HG02763 (cell line): Measurements from ENCODE around the gene C2orf66.

Source experiments
- ATAC-seq: cut with Tn5 transposase; IDR thresholded peaks from one replicate; pipeline ENCODE4 v1.9.1; 2021; ENCODE audit warnings: mild to moderate bottlenecking, moderate library complexity; ENCODE audit not compliant: unreplicated experiment

Gene C2orf66

DNA sequence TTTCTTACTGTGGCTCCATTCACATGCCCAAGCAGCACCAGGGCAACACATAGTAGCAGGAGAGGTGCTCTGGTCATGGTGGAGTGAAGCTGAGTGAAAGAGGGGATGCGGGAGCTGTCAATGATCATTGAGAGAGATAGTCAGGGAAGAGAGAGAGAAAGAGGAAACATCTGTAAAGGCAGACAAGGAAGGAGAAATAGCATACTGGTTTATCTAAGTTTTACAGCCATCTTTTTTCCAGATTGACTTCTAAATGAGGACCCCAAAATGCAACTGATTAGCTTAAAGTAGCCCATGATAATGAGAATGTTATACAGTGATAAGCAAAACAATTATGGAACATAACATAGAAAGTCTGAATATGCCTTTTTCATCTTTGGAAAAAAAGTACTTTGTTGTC is at the start of gene C2orf66:
C2orf66 (minus strand) TSS at position 96 of the 400 bp plus-strand sequence; CDS start at position 77, 19 bp downstream.
- ATAC-seq, result no peak

DNA sequence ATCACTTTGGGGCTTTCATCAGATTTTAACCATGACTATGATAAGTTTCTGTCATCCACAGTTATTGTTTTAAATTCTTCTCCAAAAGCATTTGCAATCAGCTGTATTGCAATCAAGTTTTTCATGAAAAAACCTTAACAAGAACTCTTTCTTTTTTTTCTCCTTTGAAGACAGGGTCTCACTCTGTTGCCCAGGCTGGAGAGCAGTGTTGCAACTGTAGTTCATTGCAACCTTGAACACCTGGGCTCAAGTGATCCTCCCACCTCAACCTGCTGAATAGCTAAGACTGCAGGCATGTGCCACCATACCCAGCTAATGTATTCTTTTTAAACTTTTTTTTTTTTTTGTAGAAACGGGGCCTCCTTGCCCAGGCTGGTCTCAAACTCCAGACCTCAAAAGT is 45.5 kb upstream of the C2orf66 start:
- ATAC-seq, result no peak

DNA sequence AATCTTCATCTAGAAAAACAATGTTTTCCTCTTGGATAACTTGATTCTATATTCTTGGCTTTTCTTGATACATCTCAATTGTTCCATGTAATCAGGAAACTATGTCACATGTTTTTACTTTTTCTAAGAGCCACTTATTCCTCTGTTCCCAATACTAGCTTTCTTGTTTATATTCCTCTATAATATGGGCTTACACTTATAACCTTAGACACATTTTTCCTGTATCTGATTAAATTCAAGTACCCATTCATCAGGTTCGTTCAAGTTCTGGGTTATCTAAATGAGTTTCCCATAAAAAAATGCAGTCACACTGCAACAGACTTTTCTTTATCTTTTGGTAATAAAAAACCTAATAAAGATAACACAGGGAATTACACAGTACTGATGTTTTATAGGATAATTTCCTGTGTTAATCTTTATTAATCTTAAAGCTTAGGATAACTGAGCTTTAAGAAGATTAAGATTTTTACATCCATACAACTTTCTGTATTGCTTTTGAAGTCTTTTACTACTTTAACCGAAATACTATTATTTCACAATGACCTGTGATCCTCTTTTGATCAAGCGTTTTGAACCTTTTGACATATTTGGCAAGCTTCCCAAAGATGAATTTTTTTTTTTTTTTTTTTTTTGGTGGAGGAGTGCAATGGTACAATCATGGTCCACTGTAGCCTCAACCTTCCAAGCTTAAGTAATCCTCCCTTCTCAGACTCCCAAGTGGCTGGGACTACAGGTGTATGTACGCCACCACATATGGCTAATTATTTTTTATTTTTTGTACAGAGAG is 44.3 kb upstream of the C2orf66 start:
- no peak for ATAC-seq

DNA sequence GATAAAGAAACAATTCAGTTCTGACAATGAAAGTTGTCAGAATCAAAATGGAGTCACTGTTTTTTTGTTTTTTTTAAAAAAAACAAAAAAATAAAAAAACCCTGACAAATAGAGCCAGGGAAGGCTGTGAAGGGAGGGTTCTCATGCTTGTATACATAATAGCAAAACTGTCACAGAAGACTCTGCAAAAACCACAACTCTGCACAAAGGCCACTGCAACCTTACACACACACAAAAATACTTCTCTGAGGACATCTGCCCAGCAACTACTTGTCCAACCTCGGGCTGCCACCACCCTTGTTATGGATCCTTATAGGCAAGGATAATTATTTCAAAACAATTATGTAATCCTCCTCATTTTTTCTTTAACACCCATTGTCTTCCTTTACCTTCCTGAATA is 41.9 kb upstream of the C2orf66 start:
- ATAC-seq, result no peak

DNA sequence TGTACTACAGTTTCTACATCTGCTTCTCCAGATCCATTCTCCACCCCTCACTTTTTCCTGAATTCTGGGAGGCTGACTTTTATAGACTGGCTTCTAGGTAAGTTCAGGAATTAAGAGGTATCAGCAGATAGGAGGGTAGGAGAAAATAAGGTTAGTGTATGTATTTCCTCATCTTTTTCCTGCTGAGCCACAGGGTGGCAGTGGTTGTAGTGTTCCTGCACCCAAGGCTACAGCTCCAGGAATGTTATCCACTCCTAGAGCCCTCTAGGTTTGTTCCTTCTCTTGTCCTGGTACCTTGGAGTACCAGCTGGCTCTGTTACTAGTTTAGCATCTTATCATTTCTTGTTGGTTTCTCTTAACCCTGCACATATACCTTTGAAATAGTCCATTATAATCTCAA is 40.7 kb upstream of the C2orf66 start:
- ATAC-seq, result no peak

DNA sequence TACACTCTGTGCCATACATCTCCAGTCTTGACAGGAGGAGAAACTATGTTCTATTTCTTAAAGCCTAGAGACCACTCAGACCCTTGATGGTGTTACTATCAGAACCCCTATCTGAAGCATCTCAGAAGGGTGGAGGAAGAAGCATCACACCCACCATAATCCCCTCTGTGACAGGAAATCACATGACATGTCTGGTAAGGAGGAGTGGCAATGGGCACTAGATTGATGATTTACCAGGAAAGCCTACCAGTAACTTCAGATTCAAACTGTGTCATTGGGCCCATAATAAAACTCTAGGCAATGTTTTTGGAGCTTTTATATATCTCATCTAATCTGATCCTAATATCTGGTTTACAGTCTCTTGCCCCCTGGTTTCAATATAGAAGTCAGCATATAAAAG is 37.1 kb upstream of the C2orf66 start:
- no peak for ATAC-seq

DNA sequence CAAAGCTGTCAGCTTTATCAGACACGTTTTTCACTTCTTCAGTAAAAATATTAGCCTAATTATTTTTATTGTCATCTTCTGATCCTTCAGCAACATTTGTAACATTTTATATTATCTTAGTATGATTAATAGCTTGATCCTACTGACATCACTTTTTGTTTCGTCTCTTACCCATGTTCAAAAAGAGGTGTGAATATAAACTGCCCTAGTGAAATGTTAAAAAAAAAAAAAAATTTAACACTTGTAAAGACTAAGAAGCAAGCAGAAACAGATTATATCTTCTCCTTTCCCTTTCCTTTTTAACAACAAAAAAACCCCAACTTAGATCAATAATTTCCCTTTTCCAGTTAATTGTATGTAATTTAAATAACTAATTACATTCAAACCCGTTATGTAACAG is 36.2 kb upstream of the C2orf66 start:
- ATAC-seq, result no peak

DNA sequence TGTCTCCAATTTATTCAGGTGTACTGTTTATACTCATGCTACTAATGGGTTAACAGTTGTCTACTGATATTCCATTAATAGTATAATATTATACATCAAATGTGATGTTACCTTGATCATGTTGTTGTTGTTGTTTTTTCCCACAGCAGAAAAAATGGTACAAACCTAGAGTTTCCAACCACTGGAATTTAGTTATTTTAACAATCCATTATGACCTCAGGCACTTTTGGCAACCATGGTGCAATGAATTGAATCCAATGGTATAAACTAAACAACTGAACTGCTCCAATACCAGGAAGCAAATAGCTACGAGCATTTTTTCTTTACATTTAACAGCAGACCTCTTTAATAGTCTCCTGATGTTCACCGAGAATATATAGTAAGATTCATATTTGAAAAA is 31.0 kb upstream of the C2orf66 start:
- no peak for ATAC-seq

DNA sequence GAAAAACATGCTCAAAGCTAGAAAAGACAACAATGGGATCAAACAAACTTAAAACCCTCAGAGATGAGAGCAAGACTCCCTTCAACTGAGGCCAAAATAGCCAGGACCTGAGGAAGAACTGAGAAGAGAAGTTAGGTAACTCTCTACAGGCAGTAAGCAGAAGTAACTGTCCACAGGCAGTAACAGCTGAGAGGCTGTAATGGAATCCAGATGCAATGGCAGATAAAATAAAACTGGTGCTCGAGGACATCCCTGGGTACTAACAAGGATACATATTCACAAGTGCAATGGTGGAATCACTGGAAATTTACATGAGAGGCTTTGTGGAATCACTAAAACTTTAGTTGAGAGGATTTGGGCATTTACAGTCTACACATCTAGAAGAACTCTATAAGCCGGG is 30.4 kb upstream of the C2orf66 start:
- no peak for ATAC-seq

DNA sequence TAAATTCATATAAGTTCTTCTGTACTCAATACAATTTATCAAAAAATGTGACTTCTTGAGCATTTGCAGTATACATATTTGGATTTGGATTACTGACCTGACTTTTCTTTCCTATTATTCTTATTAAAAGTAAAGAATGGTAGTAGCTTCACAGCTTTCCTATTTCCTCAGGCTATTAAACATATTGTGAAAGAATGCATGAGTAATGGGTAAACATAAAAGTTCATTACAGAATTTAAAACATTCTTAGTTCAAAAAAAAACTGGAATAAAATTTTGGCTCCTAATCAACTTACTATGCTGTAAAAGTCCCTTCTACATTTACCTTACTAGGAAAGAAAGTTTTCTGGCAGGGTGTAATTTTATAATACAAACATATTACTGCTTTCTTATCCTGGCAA is 27.3 kb upstream of the C2orf66 start:
- no peak for ATAC-seq

DNA sequence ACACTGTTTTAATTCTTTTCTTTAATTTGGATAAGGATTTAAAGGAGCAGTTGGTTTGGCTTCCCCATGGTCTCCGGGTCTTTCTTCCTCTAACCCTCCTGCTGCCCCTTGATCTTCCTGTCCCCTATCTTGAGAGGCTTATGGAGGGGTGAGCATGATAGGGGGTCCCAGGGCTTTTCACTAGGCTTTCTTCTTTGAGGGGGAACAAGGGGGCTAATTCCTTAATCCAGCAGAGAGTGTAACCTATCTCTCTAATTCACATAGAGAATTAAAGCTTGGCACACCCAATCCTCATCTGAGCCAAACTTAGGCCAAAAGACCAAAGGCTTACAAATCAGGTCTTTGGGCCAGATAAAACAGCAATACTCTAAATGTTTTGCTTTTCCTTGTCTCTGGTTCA is 21.5 kb upstream of the C2orf66 start:
- no peak for ATAC-seq

DNA sequence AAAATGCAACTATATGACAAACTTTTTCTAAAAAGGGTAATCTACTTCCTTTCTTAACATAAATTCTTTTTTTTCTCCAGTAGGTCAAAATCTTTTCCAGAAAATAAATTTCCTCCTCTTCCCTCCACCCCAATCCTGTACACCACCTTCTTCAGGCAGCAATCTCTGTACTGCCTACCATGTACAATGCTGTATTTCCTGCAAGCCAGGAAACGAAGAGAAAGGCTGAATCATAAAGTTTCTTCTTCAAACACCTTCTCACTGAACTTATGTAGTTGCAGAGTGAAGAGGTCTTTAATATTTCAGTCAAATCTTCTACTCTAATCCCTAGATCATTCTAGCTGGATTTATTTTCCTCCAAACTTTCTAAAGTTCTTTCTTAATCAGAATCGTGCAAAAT is 18.2 kb upstream of the C2orf66 start:
- ATAC-seq, result no peak

DNA sequence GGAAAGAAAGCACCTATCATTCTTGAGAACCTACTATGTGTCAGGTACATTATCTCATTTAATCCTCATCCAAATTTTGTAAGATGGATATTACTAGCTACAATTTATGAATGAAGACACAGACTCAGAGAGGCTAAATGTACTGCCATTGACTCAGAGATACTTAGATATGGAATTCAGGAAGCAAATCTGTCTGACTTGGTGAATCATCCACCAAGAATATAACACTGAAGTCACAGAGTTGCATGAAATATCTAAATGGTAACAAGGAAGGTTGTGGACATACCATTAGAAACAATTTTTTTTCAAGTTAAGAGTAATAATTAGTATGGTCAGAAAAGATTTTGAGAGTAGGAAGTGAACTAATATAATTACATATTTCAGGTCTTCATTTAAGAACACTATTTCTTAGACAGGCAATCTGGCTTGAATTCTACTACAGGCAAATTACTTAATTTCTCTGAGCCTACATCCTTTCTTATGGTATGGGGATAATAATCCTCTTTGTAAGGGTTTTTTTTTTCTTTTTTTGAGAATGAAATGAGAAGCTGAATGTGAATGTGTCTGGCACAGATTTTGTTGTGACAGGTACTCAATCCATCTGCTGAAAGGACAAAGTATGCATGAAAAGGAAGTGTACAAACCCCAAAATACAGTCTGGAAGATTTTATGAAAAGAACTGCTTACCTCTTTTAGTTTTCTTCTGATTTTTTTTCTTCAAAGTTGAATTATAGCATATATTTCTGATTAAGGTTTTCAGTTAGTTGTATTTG is 14.8 kb upstream of the C2orf66 start:
- no peak for ATAC-seq

DNA sequence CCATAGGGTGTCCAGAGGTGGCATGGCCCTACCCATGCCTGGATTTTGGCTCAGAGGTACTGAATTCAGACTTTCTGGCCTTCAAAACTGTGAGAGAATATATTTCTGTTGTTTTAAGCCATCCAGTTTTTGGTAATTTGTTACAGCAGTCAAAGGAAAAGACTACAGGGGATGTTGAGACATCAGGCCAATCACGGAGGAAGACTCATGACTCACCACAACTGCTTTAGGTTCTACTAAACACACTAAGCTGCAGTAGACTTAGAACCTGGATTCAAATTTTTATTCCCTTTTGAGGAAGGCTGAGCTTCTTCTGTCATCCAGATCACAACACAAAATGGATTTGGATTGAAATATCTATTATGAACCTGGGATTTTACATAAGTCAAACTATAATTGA is 12.0 kb upstream of the C2orf66 start:
- no peak for ATAC-seq

DNA sequence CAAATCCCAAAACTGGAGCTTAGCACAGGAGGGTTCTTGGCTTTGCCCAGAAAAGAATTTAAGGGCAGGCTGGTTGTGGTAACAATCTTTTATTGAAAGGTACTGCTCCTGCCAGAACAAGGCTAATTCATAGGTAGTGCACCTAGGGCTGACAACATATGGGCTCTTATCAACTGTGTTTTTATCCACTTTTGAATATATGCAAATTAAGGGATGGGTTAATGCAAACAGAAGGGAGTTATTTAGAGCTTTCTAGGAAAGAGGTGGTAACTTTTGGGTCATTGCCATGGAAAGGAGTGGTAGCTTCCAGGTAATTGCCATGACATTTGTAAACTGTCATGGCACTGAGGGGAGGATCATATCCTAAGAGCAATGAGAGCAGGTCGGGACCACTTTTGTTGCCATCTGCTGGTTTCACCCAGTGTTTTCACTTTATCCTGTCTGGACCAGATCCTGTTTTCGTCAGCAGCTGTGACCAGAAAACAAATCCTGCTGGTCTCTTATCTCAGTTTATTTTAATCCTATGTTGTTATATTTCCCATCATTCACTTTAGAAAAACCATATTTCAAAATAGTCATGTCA is 981 bp downstream of the C2orf66 start:
- ATAC-seq, result no peak

DNA sequence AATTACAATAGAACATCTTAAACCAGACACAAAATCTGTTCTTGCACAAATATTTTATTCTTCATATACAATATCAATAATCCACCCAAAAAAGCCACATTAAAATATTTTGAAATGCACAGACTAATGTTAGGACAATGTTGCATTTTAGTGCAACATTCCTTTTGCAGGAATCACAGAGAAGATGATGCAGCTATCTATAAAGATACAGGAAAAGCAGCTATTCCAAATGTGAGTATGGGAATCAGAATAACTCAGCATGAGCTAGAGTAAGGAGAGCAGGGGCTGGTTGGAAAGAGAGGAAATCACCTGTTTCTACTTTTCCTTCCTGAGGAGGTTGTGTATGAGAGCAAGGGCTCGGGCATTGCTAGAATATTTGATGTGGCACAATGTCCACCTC is 4.8 kb downstream of the C2orf66 start:
- no peak for ATAC-seq

DNA sequence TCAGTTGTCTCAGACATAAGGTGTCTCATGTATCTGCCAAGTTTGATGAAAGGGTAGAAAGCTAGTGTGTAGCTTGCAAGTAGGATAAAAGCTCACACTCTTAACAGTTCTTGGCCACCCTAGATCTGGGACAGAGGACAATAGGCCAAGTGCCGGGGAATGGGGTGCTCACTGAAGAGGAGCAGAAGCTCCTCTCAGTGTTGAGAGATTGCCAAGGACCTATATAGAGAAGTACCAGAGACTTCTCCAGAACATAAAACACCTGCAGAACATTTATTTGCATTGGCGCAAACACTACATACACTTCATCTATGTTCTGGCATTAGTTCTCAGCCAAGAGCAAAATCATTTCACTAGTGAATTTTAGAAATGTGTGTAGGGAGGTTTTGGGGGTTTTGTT is 6.8 kb downstream of the C2orf66 start:
- ATAC-seq, result no peak

DNA sequence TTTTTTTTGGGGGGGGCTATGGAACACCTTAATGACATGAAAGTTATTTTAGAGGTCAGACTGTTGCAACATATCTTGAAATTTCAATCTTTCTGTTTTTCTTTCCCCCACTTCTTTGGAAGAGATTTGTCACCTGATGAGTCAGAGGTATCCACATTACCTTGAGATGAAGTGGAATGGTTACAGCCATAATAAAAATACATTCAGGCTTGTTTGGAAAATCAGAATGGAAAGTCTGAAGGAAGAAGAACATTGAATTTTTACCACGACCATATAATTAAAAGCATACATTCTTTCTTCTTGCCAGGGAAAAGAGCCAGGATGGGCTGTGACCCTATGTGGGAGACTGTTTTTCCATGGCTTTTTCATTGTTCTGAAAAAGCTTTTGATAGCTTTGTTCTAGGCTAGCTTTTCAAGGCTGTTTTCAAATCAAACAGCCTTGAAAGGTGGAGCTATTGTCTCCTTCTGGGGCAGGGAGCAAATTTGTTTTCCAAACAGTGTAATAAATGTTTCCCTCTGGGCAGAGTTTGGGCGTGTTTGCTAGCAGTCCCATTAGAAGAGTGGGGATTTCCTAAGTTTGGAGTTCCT is 7.4 kb downstream of the C2orf66 start:
- ATAC-seq, result no peak

DNA sequence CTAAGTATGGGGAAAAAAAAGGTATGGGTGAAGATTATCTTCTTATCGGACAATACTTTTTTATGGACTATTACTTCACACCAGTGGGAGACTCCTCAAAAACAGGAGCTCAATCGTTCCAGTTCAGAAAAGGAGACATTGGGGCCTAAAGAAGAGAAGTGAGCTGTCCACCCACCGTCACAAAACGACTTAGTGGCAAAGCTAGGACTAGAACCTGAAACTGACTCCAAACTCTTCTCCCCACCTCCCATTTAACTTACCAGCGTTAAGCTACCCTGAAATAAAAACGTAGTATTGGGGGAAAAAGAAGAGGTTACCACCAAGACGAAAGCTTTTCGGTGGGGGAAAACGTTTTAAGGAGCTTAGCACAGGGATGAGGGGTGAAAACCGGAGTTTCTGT is 10.2 kb downstream of the C2orf66 start:
- ATAC-seq, result no peak

DNA sequence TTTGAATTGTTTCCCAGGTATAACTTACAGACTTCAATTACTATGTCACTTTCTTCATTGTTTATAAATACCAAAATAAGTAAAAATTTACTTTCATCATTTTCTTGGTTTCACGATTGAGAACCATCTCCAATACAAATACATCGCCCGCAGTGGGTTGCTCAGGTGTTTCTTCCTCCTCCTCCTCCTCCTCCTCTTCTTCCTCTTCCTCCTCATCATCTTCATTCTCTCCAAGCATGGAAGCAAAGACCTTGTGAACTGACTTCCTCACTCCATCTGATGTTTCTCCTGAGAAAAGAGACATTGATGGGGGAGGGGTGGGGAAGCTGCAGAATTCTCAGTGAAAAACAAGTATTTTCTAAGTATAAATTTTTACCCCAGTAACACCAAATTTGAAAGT is 16.3 kb downstream of the C2orf66 start:
- ATAC-seq, result no peak

DNA sequence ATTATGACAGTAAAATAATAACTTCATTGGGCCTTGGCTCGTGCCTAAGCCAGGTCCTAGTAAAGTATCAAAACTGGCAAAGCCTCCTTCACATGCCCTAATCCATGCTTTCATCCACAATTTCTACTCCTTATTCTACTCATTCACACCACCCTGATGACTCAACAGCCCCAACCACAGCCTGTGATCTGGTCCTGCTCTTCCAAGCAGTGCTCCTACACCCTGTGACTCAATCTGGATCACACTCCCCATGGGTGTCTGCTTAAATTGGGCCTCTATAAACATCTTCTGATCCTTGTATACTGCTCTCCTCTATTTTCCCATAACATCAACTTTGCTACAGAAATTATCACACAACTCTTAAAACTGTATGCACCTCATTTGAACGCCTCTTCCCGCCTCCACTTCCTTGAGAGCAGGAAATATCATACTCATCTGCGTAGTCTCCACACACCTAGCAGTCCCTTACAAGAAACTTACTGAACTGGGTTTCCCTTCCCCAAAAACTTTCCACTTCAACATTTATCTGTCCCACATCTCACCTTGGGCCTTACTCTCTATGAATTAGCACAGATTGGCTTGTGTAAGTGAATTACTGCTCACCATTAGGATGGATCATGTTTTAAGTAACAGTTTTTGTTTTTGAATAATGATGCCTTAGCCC is 25.6 kb downstream of the C2orf66 start:
- no peak for ATAC-seq
